H4 (cell line): ENCODE measurements around the gene THADA. TPM values are rescaled to one million over a fixed set of nuclear protein-coding genes. Genes with fewer than 3 reads are reported as not detected.

Experiments
- DNase-seq: peaks from one replicate; pipeline ENCODE4 v3.0.0-alpha.2; 2015; ENCODE audit warnings: low spot score
- total RNA-seq: library from RNA; depleted of rRNA; stranded (reverse); fragments of >200 nt; shearing (Covaris generic); gene quantifications from 2 replicates; pipeline ENCODE4 v1.2.3, GENCODE V29; 2014

THADA gene
- total RNA-seq, 1 experiment from 2014 or later: 10.9 TPM

DNA sequence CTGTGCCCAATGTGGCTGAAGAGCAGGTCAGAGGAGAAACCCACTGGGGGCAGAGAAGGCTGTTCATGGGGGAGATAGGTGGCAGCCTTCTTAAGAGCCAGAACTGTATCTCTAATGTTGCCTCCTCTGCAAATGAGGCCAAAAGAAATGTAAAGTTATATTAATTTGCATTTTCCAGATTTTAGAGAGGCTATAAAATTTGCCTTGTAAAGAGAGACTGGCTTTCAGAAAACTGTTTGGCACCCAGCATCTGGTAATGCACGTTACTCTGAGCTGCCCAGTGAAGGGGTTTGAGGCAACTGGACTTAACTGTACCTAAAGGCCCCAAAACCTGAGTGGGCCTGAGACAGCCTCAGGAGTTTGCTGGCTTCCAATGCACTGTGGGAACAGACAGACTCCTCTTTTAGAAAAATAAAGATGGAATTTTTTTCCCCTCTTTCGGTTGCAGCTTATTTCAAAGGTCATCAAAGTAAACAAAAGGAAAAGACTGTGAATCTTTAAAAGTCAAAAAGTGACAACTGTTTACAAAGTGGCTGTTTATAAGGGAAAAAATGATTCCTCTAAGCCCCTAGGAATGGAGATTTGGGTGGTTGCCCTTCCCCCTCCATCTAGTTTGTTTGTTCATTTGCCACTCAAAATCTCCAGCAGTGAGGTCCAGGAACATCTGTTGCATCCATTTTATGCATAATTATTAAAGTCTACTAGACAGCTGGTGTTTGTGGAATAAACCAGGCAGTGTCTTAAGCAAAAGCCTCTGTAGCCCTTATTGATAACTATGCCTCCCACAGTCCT is 237.2 kb downstream of the THADA start:
- no peak for DNase-seq

DNA sequence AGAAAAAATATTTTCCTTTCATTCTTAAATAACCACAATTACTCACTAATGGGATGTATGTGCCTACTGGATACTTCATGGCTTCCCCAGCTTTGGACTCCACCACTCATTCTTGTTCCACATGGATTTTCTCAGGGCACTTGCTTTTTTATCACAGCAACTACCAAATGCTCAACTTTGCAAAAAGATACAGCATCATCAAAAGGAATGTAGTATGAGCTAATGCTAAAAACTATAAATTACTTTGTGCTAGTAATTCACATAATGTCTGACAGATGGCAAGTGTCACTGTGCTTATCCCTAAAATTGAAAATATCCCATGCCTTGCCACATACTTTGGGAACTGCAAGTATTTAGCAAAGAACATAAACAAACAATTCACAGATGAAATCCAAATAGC is 239.1 kb downstream of the THADA start:
- no peak for DNase-seq

DNA sequence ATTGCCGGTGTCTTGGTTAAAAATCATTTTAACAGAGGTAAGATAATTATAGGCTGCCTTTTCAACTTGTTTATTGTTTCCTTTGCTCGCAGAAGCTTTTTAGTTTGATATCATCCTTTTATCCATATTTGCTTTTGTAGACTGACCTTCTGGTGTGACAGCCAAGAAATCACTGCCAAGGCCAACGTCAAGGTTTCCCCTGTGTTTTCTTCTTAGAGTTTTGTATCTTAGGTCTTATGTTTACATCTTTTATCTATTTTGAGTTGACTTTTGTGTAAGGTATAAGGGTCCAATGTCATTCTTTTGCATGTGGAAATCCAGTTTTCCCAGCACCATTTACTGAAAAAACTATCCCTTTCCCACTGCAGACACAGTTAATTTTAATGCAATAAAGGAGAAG is 240.4 kb downstream of the THADA start:
- DNase-seq: no peak

DNA sequence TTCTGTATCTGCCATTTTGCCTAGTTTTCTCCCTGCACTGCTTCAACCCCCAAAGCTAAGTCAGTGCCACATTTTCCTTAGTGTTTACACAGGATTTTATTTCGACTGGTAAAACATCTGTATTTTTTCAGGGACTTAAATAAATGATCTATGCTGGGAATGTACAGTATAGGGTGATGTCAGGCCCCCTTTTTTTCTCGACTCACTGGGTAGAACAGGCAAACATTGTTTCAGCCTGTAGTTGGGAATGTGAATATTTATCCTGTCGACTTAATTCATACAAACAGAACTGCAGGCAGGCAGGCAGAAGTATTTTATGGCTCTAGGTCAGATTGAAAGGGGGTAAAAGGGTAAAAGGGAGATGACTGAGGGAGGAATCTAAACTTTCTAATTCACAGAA is 245.9 kb downstream of the THADA start:
- peak; percentile 40 for DNase-seq

DNA sequence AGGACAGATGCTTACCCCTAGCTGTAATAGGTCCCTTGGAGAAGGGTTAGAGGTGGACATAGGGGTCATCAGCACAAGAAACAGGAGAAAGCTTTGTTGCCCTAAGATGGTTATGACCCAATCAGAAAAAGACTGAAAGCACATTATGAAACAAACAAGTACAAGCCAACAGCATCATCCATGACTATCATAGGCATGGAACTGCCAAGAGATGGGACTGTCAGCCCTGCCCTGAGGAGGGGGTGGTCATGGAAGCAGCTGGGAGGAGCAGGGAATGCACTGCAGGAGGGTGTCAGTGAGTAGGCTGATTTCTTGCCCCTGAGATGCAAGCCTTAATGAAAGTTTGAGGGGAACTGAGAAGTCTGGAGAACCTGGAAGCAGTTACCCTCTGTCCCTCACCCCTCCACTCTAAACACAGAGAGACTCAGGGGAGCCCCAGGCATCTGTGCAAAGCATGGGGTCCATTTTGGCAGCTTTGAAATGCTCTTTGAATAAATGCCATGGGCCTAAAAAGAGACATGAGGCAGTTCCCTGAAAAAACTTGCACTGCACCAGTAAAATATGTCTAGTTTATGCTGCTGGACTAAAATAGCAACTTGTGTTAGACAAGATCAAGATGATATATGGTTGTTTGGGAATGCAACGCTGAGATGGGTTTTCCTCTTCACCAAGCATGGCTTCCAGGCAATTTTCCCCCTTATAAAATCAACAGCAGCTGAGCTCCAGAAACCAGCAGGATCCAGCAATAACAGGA is 246.8 kb downstream of the THADA start:
- DNase-seq: no peak

DNA sequence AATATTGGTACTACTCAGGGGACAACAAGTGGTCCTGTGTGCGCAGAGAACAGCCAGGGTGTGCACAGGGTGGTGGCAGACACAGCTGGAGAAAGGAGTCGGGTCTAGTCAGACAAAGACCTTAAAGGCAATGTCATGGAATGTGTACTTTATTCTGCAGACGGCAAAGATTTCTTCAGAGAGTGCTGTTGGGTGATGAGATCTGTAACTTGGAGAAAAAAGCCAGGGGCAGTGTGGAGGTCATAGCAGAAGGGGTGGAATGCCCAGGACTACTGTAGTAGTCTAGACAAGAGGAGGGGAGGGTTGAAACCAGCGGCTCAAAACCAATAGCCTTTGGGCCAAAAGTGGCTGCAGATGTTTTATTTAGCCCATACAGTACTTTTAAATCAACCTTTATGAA is 248.1 kb downstream of the THADA start:
- no peak for DNase-seq

DNA sequence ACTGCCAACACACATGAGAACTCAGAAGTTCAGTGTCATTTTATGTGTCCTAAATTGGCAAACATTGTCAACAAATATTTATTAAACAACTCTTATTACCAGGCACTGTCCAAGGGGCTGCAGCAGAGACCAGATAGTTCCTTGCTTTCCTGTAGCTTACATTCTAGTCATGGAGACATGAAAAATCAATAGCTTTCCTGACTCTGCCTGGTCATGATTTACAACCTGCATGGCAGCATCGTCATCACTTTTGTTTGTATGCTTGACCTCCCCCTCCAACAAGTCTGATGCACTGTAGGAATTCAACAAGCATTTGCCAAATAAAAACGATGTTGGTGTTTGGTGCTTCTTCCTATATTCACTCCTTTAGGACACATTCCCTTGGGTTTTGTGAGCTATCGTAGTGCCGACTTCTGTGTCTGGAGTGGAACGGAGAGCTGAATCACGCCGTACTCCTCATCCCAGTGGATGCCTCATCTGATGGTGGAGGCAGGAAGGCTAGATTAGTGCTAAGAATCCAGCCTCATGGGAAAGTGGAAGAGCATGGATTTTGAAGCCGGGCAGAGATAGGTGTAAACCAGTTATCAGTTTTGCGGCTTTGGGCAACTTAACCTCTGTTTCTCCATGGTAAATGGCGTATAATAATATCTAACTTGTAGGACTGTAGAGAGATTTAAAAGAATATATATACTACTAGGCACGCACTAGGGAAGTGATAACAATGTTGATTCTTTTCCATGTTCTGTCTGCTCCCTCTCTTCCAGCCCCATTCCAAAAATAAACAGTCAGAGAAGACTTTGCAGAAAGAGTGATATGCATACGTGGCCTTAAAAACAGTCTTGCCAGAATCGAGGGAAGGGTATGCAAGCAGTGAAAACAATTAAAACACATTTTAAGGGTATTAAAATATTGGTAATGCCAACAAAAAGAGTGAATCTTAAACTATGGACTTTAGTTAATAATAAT is 249.0 kb downstream of the THADA start:
- no peak for DNase-seq

DNA sequence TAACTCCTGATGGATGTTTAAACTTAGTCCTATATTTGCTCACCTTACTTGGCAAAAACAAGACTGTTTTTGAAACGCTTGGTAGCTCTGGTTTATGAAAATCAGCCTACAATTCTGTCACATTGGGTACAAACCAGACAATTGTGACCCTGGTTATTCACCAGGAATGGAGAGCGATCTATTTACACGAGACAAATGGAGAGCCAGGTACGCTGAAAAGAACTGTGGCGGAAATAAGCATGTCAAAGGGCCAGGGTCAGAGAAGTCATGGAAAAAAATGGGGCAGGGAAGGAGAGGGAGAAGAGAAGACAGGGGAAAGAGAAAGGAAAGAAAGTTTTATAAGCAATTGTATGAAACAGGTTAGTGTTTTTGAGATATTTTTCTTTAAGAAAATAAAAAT is 250.0 kb downstream of the THADA start:
- no peak for DNase-seq

DNA sequence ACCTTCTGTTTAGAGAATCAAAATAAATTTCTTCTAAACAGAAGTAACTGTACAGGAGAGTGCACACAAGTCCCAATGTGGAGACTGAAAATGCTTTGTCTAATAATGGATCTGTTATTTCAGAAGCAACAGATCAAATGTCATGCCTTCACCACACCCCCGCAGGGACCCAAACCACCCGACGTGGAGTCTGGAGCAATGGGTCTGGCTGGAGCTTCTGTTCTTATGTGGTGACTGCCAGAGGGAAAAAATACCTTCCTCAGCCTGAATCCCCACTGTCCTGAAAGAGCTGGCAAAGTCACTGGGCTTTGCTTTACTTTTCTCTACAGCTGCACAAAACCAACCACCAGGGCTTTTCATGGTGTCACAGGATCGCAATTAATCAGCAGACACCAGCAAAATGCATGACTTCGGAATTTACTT is 250.4 kb downstream of the THADA start:
- DNase-seq: peak; percentile 53

DNA sequence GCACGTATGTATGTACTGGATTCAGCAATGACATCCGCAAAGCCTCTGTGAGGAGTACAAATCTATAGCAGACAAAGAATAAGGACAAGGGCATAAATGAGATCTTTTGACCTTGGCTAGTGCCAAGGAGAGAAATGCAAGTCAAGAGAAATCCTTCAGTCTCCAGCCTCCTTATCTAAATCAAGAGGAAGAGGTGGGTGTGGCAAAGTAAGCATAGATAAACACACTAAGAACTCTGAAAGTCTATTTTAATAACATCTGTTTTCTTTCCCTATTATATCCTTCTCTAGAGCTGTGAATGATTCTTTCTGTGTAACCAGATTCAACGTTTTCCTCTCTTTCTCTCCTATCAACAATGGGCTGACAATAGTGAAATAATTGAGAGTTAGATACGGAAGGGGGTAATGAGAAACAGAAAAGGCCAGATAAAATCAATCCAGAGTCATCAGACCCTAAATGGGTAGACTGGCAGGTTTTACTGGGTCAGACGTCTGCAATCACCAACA is 250.9 kb downstream of the THADA start:
- no peak for DNase-seq

DNA sequence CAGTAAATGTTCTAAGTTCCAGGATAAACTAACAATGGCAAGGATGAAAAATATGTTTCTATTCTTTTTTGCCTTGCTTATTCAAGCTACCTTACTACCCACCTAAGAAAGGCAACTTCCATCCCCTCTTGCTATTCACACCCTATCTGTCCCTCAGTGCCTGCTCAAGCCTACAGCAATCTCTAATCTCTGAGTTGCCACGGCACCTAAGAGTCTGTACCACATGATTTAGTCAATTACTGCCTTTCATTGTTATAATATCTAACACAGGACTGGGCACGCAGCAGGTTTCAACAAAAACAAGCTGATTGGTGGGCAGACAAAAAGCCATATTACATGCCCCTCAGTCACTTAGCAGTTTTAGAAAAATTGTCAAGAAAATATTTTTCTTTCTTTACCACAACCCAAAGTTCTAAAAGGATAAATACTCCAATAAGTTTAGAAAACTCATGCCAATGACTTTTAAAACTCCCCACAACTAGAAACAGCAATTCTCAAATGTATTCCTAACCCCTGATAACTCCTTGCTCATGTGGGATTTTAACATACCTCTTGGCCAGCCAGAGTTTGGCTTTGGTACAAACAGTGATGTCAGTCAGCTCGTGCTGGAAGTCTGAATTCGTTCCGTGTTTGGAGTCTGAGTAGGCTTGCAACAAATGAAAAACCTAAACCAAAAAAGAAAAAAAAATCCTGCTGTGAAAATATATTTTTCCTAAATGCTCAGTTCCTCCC is 252.1 kb downstream of the THADA start:
- peak; percentile 82 for DNase-seq

DNA sequence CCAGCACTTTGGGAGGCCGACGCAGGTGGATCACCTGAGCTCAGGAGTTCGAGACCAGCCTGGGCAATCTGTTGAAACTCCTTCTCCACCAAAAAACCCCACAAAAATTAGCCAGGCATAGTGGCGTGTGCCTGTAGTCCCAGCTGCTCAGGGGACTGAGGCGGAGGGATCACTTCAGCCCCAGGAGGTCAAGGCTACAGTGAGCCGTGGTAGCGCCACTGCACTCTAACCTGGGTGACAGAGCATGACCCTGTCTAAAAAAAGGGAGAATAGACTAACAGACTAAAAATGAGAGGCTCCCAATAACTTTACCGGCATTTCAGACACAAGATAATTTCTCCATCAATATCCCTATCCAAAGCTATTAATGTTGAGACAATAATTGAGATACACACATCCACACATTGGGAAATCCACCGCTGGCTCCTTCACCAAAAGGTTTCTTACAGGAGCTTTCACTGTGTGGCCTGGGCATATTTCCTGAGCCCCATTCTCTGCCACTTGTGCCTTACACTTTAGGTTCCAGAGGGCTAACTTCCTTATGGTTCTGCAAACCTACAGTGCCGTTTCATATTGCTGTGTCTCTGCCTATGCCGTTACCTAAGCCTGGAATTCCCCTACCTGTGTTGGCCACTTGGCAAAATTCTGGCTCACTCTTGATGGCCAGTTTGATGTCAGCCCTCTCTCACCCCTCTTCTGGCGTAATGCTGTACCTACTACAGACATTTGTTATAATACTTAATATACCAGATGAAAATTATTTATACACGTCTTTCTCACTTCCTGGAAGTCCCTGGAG is 253.7 kb downstream of the THADA start:
- no peak for DNase-seq

DNA sequence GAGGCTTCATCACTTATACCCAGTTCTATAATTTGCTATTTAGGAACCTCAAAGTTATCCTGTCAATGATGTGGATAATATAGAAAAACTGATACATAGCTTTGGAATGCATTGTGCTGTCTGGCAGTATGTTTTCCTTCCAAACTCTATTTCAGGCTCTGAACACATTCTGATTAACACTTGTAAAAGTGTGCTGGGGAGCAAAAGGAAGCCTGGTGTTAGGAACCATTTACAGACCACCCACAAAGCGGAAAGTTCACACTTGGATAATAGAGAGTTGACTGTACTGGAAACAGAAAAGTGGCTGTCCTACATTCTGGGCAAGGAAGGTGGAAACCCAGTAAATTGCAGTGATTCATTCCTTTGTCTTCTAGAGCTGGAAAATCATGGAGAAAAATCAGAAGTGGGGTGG is 254.9 kb downstream of the THADA start:
- DNase-seq: no peak

DNA sequence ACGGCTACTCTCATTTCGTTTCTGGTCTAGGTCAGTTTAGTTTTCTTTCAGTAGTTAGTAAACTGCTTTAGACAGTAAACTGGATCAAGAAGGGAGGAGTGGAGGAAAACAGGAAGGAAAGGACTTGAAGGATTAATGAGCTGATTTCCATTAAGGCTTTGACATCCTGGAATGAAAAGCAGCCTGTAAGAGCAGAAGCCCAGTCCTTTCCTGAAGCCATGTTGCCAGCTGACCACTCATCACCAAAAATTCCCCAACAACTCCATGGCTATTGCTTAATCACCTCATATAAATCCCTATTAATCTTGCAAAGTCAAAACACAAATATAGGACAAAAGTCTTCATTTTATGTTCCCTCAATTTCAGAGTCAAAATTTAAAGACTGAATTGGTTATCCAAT is 255.8 kb downstream of the THADA start:
- DNase-seq: no peak

DNA sequence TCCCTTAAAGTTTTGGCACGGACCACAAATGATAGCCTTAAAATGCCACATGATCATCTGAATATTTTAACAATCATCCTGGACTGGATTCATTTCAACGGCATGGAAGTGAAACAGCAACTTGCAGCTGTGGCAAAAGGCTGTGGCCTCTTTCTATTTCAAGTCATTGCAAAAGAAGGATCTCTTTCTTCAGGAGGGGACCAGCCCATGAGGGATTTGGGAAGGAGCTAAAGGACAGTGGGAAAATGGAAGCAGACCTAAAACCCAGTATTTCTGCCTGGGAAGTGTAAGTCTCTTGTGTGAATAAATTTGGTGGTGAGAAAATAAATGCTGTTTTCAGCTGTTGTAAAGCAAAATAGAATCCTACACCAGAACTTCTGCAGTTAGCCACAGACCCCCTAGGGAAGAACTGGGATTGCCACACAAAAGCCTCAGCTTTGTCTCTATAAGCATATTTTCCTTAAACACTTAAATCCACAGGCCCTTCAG is 262.1 kb downstream of the THADA start:
- no peak for DNase-seq

DNA sequence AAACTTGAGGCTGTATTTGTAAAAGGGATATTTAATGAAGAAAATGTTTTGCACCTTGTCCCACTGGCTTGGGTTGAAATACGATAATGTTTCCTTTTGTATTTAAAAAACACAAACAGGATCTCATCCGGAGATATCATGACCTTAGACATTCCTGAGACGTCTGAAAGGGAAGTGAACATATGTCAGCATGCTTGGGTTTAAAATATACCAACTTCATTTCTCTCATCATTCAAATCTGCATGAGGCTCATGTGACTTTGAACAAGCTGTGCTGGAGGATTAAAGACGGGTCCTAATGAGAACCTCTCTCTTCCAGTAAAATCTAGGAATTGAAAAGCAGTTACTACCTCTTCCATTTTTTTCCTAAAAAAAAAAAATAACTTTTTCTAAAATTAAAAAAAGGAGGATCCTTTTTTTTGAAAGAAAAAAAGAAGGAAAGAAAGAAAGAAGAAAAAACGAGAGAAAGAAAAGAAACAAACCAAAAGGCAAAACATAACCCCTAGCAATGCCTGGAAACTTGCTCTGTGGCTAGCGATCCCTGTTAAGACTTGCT is 262.7 kb downstream of the THADA start:
- DNase-seq: no peak

DNA sequence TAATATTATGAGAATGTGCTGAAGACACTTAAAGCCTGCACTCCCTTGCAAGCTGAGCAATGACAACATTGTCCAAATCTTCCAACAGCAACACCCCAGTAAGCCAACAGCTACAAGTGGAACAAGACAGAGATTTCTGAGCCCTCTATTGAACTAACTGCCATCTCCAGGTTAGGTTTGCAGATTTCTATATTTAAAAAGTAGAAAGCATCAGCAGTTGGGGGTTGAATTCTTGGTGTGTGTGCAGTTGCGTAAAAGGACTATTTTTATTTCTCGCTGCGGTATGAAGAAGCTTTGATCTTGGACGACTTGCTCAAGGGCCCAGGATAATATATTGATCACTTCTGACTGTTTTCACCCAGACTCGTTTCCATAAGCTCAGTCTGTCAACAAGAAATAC is 263.2 kb downstream of the THADA start:
- DNase-seq: no peak

DNA sequence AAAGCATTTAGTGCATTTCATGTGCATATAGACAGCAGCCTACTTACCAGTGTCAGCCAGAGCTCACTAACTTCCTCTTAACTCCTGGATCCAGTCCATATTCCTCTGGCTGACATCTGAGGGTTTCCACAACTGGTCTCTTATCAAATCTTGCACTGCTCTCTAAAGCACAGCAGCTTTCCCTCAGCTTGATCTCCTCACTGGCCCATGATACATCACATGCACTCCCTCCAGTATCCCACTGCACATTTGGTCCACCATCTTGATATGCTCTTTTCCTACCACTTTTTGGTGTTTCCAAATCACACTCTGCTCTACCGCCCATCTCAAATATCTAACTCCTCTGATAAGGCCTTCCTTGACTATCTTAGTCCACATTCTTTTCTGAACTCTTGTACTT is 264.4 kb downstream of the THADA start:
- DNase-seq: no peak

DNA sequence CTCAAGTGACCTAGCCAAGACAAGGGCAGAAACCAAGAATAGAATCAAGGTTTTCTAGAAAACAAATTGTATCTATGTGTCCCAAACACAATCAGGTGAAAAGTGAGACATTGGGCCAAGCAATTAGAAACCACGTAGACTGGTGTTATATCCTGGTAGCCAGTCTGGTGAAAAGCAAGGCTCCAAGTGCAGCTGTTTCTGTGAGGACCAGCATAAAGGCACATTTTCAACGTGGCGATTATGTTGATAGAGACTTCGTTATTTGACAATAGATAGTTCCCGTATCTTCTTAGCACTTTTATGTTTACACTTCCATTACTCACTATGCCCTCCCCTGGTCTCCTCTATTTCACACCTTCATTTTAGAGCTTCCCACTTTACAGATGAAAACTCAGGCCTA is 266.2 kb downstream of the THADA start:
- no peak for DNase-seq

DNA sequence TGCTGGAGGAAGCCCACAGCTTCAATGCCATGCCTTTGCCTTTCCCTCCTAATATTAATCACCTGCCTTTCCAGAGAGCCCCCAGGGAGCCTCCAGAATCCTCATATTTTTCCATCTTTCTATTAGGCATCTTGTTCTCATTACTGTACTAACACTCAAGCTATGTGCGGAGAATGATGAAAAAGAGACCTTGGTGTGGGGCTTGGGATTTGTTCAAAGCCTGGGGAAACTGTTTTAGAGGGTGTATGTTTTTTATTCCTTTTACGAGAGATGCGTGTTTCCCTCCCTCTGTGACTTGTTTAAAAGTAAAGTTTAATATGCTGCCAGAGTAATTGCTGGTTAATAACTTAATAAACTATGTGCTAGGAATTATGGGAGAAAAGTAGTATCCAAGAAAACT is 267.0 kb downstream of the THADA start:
- DNase-seq: no peak
